HepG2 (cell line): ENCODE measurements around the gene SLC29A1. TPM values are rescaled to one million over a fixed set of nuclear protein-coding genes. Genes with fewer than 3 reads are reported as not detected.

ENCODE experiments used
- ZBTB38 ChIP-seq: sonication (generic); formaldehyde crosslinking; IDR thresholded peaks from 2 replicates; pipeline ENCODE4 v1.5.1; 2020; ENCODE audit warnings: mild to moderate bottlenecking, missing genetic modification reagents
- ZKSCAN1 ChIP-seq: fragments of 150-350 bp; IDR thresholded peaks from 2 replicates; pipeline ENCODE4 v1.6.1; 2014; ENCODE audit warnings: low read length
- ZNF501 ChIP-seq: sonication (generic); formaldehyde crosslinking; IDR thresholded peaks from 2 replicates; pipeline ENCODE4 v1.5.1; 2020; ENCODE audit warnings: mild to moderate bottlenecking, moderate library complexity, missing genetic modification reagents
- polyA plus RNA-seq, 8 experiments: library from polyadenylated mRNA; depleted of rRNA in 3 of 8; stranded (reverse) in 7 of 8; unstranded in 1 of 8; fragments of >200 nt; fragmentation: Illumina TruSeq in 4 of 8; extraction: Trizol in 4 of 8; gene quantifications; 2 replicates each; pipeline versions ENCODE4 v1.2.1 to v1.2.3, GENCODE V29; 2011 to 2016; ENCODE audit warnings: low read depth in 4 of 8, missing spikeins in 1 of 8, mixed read lengths in 1 of 8; ENCODE audit not compliant: insufficient read depth in 1 of 8
- total RNA-seq, 5 experiments: library from RNA; depleted of rRNA; stranded (reverse); fragments of >200 nt; fragmentation: Illumina TruSeq; extraction: Trizol; gene quantifications; 2 replicates each; pipeline ENCODE4 v1.2.3, GENCODE V29; 2016; ENCODE audit warnings: low read depth in 1 of 5
- TF ChIP-seq, protein P1 (sequence below): sonication (generic); formaldehyde crosslinking; IDR thresholded peaks from 2 replicates; pipeline ENCODE4 v1.8.1; 2023; ENCODE audit warnings: missing genetic modification reagents, mild to moderate bottlenecking, borderline replicate concordance
- TF ChIP-seq, protein P2 (sequence below): sonication (generic); formaldehyde crosslinking; IDR thresholded peaks from 2 replicates; pipeline ENCODE4 v1.9.0; 2022; ENCODE audit warnings: missing genetic modification reagents, mild to moderate bottlenecking, borderline replicate concordance
- TF ChIP-seq, protein P3 (sequence below): sonication (generic); formaldehyde crosslinking; IDR thresholded peaks from 2 replicates; pipeline ENCODE4 v1.5.0; 2020; ENCODE audit warnings: mild to moderate bottlenecking, missing genetic modification reagents, borderline replicate concordance

SLC29A1 gene
- total and polyA plus RNA-seq, 2 of the 13 experiments (the other 11 are each of a cell fraction or from before 2014, with no cell fraction given) = 43.2 to 106 TPM

DNA sequence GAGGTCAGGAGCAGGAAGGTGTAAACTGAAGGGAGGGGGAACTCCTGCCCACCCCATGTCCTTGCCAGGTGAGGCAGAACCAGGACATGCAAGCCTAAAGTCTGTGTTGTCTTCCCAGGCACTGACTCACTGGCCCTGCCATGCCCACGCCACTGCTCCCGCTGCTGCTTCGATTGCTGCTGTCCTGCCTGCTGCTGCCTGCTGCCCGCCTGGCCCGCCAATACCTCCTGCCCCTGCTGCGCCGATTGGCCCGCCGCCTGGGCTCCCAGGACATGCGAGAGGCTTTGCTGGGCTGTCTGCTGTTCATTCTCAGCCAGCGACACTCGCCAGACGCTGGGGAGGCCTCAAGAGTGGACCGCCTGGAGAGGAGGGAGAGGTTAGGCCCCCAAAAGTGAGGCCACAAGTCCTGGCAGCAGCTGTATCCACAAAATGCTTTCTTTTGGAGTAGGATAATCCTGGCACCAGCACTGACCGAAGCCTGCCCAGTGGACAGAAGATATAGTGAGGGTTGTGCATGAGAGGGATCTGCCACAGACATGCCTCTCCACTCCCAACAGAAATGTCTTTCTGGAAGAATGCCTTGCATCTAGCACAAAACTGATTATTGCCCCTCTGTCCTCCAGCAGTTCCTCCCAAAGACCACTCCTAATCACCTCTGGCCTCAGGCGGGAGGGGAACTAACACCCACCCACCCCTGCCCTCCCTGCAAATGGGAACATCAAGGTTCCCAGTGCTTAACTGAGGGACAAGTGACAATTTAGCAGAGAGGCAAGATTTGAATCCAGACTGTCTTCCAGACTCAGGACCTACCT, 5.9 kb upstream of the SLC29A1 start (continued):
- TF ChIP-seq, protein P1, sequence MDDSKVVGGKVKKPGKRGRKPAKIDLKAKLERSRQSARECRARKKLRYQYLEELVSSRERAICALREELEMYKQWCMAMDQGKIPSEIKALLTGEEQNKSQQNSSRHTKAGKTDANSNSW = no peak
- TF ChIP-seq ZNF501 (CRISPR knock-in tag) (peak; percentile 34; the same call in 1 of the 2 replicates), ZKSCAN1 (no peak), ZBTB38 (peak; percentile 55; the same call in 1 of the 2 replicates)
- TF ChIP-seq, protein P2, sequence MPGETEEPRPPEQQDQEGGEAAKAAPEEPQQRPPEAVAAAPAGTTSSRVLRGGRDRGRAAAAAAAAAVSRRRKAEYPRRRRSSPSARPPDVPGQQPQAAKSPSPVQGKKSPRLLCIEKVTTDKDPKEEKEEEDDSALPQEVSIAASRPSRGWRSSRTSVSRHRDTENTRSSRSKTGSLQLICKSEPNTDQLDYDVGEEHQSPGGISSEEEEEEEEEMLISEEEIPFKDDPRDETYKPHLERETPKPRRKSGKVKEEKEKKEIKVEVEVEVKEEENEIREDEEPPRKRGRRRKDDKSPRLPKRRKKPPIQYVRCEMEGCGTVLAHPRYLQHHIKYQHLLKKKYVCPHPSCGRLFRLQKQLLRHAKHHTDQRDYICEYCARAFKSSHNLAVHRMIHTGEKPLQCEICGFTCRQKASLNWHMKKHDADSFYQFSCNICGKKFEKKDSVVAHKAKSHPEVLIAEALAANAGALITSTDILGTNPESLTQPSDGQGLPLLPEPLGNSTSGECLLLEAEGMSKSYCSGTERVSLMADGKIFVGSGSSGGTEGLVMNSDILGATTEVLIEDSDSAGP (CRISPR knock-in tag) = peak; percentile 71; the same call in 1 of the 2 replicates
- TF ChIP-seq, protein P3, sequence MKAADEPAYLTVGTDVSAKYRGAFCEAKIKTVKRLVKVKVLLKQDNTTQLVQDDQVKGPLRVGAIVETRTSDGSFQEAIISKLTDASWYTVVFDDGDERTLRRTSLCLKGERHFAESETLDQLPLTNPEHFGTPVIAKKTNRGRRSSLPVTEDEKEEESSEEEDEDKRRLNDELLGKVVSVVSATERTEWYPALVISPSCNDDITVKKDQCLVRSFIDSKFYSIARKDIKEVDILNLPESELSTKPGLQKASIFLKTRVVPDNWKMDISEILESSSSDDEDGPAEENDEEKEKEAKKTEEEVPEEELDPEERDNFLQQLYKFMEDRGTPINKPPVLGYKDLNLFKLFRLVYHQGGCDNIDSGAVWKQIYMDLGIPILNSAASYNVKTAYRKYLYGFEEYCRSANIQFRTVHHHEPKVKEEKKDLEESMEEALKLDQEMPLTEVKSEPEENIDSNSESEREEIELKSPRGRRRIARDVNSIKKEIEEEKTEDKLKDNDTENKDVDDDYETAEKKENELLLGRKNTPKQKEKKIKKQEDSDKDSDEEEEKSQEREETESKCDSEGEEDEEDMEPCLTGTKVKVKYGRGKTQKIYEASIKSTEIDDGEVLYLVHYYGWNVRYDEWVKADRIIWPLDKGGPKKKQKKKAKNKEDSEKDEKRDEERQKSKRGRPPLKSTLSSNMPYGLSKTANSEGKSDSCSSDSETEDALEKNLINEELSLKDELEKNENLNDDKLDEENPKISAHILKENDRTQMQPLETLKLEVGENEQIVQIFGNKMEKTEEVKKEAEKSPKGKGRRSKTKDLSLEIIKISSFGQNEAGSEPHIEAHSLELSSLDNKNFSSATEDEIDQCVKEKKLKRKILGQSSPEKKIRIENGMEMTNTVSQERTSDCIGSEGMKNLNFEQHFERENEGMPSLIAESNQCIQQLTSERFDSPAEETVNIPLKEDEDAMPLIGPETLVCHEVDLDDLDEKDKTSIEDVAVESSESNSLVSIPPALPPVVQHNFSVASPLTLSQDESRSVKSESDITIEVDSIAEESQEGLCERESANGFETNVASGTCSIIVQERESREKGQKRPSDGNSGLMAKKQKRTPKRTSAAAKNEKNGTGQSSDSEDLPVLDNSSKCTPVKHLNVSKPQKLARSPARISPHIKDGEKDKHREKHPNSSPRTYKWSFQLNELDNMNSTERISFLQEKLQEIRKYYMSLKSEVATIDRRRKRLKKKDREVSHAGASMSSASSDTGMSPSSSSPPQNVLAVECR (CRISPR knock-in tag) = peak; percentile 40; the same call in 1 of the 2 replicates
